AG09319 (cell line): ENCODE results near the gene SDS.

Experiments used
- DNase-seq: peaks from one replicate; pipeline ENCODE4 v3.0.0-alpha.2; 2010; ENCODE audit warnings: low read depth; ENCODE audit errors: extremely low read depth
- TF ChIP-seq, protein P1 (sequence below): IDR thresholded peaks from 2 replicates; pipeline ENCODE4 v1.5.1; 2011; ENCODE audit warnings: low read depth, mild to moderate bottlenecking, inconsistent platforms, low read length, moderate library complexity

Gene SDS

DNA sequence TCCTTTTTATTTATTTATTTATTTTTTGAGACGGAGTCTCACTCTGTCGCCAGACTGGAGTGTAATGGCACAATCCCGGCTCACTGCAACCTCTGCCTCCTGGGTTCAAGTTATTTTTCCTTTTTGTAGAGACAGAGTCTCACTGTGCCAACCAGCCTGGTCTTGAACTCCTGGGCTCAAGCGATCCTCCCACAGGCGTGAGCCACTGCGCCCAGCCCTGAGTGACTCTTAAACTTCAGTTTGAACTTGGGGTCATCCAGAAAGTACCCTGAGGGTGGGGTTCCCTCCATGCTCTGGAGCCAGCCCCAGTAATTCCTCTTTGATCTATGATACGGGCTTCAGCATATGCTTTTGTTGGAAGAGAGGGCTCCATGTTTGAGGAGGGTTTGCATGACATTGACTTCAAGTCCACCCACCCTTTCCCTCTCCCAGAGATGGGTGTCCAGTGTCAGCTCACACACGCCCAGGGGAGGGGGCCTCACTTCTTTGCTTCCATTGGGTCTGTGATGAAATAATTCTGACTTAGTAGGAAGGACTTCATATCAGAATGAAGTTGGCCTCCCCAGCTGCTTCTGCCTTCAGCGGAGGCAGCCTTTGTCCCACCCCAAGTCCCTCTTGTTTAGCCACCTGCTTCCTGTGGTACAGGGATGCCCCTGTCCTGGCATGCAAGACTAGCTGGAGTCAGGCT is 11.9 kb downstream of the SDS start:
- TF ChIP-seq, protein P1, sequence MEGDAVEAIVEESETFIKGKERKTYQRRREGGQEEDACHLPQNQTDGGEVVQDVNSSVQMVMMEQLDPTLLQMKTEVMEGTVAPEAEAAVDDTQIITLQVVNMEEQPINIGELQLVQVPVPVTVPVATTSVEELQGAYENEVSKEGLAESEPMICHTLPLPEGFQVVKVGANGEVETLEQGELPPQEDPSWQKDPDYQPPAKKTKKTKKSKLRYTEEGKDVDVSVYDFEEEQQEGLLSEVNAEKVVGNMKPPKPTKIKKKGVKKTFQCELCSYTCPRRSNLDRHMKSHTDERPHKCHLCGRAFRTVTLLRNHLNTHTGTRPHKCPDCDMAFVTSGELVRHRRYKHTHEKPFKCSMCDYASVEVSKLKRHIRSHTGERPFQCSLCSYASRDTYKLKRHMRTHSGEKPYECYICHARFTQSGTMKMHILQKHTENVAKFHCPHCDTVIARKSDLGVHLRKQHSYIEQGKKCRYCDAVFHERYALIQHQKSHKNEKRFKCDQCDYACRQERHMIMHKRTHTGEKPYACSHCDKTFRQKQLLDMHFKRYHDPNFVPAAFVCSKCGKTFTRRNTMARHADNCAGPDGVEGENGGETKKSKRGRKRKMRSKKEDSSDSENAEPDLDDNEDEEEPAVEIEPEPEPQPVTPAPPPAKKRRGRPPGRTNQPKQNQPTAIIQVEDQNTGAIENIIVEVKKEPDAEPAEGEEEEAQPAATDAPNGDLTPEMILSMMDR = no peak
- no peak for DNase-seq

DNA sequence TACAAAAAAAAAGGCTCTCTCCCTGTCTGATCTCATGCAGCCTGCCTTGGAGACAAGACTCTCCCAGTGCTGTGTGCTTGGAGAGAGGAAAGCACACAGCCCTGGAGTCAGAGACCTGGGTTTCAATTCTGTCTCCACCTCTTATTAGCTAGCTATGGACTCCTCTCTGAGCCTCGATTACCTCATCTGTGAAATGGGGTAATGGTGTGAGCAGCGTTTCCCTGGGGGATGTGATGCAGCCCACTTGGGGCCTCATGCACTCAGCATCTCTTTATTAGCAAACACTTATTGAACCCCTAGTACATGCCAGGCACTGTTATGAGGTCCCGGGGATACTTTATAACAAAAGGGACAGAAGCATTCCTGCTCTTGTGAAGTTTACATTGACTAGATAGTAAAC is 12.5 kb downstream of the SDS start:
- no peak for DNase-seq
- TF ChIP-seq, protein P1 = no peak

DNA sequence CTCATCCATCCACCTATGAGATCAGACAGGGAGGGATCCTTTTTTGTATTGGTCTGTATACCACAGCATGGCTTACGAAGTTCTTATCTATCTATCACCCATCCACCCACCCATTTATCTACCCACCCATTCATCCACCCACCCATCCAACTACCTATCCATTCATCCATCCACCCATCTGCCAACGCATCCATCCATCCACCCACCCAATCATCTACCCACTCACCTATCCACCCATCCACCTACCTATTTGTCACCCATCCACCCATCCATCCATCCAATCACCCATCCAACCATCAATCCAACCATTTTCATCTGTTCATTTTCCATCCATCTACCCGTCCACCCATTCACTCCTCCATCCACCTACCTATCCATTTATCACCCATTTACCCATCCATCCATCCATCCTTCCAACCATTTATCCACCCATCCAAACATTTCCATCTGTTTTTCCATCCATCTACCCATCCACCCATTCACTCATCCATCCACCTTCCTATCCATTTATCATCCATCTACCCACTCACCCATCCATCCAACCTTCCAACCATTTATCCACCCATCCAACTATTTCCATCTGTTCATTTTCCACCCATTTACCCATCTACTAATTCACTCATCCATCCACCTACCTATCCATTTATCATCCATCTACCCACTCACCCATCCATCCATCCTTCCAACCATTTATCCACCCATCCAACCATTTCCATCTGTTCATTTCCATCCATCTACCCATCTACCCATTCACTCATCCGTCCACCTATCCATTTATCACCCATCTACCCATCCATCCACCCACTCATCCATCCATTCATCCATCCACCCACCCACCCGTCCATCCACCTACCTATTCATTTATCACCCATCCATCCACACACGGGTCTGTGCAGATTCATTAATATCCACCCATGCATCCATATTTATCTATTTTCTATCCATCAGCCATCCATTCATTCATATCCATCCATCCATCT is 13.3 kb downstream of the SDS start:
- DNase-seq = no peak
- TF ChIP-seq, protein P1 = no peak

DNA sequence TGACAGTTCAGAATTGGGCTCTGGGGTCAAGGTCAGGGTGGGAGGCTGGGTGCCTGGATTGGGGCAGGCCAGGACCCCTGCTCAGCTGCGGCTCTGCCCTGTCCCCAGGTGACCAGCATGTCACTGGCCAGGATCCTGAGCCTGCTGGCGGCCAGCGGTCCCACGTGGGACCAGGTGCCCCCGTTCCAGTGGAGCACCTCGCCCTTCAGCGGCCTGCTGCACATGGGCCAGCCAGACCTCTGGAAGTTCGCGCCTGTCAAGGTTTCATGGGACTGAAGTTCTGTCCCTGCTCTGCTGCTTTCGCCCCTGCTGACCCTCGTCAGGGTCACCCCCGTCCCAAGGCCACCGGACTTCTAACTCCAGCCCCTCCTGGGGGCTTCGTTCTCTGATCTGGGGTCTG is 15.3 kb downstream of the SDS start:
- no peak for DNase-seq
- TF ChIP-seq, protein P1 = no peak

DNA sequence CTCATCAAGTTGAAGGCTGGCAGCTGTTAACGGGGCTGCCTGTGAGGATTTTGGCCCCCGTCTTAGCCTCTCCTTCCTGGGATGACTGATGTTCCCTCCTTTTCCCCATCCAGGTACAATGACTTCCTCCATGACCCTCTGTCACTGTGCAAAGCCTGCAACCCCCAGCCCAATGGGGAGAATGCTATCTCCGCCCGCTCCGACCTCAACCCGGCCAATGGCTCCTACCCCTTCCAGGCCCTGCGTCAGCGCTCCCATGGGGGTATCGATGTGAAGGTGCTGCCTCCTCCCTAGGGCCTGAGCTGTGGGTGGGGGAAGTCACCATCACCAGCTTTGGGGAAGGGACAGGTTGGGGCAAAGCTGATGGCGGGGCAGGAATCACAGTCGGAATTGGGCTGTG is 16.1 kb downstream of the SDS start:
- TF ChIP-seq, protein P1 = no peak
- no peak for DNase-seq

DNA sequence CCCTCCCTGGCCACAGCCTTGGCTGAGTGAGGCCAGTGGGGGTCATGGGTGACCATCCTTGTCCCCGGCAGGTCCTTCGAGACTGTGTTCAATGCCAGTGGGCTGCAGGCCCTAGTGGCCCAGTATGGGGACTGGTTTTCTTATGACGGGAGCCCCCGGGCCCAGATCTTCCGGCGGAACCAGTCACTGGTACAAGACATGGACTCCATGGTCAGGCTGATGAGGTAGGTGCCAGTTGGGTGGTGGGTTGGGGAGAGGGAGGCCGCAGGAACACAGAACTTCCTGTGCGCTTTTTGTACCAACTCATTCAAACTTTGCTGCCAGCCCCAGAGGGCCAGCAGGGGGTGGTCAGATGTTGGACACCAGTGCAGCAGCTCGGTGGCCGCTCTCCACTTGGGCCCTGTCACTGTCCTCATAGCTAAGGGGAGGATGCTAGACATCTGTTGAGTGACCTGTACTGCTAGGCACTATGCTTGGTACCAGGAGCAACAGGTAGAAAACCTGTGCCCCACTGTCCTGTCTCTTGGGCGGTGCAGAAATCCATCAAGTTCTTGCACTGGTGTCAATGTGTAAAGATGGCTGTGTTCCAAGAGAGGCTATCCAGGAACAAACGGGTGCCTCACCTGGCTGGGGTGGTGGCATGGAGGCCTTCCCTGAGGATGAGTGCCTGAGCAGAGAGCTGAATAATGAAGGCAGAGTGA is 16.7 kb downstream of the SDS start:
- DNase-seq = no peak
- TF ChIP-seq, protein P1 = no peak
